Measurements from ENCODE around the gene ANKLE2.

DNA sequence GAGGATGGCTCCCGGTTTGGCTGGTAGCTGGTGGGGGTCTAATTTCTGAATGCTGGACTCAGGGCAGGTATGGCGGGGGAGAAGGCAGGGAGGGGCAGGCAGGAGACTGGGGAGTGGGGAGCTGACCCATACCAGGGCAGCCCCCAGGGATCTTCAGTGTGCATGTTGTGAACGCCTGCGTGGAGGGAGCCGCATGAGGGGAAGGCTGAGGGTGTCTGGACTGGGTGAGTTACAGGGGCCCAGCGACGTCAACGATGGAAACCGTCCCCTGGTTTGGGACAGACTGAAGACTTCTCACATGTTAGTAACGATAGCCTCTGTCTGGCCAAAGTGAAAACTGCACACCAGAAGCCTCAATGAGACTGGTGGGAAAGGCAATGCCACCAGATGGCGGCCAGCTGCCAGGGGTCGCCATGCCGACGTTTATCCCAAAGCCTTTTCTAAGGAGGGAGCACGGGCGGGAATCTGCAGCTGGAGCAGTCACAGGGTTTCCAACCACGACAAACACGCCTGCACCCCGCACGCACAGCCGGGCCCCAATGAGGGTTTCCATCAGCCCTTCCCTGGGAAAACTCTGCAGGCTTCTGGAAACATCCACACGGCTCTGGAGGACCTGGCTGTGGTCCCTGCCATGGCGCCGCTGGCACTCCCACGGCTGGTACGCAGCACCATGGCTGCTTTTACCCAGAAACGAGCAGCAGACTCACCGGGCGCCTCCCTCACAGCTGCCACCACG is 37.0 kb downstream of the ANKLE2 start:
- TF ChIP-seq, protein P1, sequence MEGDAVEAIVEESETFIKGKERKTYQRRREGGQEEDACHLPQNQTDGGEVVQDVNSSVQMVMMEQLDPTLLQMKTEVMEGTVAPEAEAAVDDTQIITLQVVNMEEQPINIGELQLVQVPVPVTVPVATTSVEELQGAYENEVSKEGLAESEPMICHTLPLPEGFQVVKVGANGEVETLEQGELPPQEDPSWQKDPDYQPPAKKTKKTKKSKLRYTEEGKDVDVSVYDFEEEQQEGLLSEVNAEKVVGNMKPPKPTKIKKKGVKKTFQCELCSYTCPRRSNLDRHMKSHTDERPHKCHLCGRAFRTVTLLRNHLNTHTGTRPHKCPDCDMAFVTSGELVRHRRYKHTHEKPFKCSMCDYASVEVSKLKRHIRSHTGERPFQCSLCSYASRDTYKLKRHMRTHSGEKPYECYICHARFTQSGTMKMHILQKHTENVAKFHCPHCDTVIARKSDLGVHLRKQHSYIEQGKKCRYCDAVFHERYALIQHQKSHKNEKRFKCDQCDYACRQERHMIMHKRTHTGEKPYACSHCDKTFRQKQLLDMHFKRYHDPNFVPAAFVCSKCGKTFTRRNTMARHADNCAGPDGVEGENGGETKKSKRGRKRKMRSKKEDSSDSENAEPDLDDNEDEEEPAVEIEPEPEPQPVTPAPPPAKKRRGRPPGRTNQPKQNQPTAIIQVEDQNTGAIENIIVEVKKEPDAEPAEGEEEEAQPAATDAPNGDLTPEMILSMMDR (IDR thresholded peaks at IDR 0.05) = no peak
- TF ChIP-seq POLR2AphosphoS5 (IDR thresholded peaks at IDR 0.05) = no peak
